CD4-positive, CD25-positive, alpha-beta regulatory T cell (primary cell): ENCODE data around the gene RIC1. TPM values are rescaled to one million over a fixed set of nuclear protein-coding genes. Genes with fewer than 3 reads are reported as not detected.
"Not testable (repeated sequence)": the region's sequence is repeated elsewhere in the genome, so short reads cannot be mapped to it uniquely, and the experiment has no call there.

Experiments
- ATAC-seq, 2 donors: fragments of 150-1000 bp; cut with Tn5 transposase; one replicate each; pipeline ENCODE4 v1.10.0; 2021; ENCODE audit warnings: low read depth in 2 of 2, moderate number of reproducible peaks in 2 of 2, moderate library complexity in 1 of 2
- DNase-seq, 3 donors: peaks; one replicate each; pipeline versions ENCODE4 v3.0.0 to v3.0.0-alpha.2; 2012 to 2022; ENCODE audit warnings: mixed read lengths in 1 of 3
- H3K27ac ChIP-seq: one replicate; pipeline ENCODE4 v1.7.0; 2013; ENCODE audit warnings: mild to moderate bottlenecking, low read length; ENCODE audit not compliant: insufficient read depth, poor library complexity, severe bottlenecking
- H3K27me3 ChIP-seq: one replicate; pipeline ENCODE4 v1.7.0; 2013; ENCODE audit warnings: low read length; ENCODE audit not compliant: control insufficient read depth, insufficient read depth
- H3K36me3 ChIP-seq: one replicate; pipeline ENCODE4 v1.7.0; 2013; ENCODE audit warnings: mild to moderate bottlenecking, low read length, moderate library complexity; ENCODE audit not compliant: control insufficient read depth, insufficient read depth
- H3K4me1 ChIP-seq: 2 replicates; pipeline ENCODE4 v1.7.0; 2013; ENCODE audit warnings: mild to moderate bottlenecking, low read length; ENCODE audit not compliant: insufficient read depth, control insufficient read depth, poor library complexity, severe bottlenecking
- H3K4me3 ChIP-seq: one replicate; pipeline ENCODE4 v1.7.0; 2013; ENCODE audit warnings: low read depth, mild to moderate bottlenecking, low read length, moderate library complexity
- H3K9me3 ChIP-seq, 2 experiments: 1 replicate in 1 of 2; 2 replicates in 1 of 2; pipeline ENCODE4 v1.7.0; 2013; ENCODE audit warnings: low read length in 2 of 2, mild to moderate bottlenecking in 1 of 2, moderate library complexity in 1 of 2; ENCODE audit not compliant: control insufficient read depth in 2 of 2
- H3K27ac Mint-ChIP-seq, 3 donors: one replicate each; pipeline ENCODE4 v1.8.0; 2020 to 2022; ENCODE audit warnings: mild to moderate bottlenecking in 3 of 3, mixed read lengths in 3 of 3, moderate library complexity in 2 of 3
- H3K27me3 Mint-ChIP-seq: one replicate; pipeline ENCODE4 v1.8.0; 2022; ENCODE audit warnings: mild to moderate bottlenecking, mixed read lengths
- H3K36me3 Mint-ChIP-seq: one replicate; pipeline ENCODE4 v1.8.0; 2020; ENCODE audit warnings: mixed read lengths
- H3K4me1 Mint-ChIP-seq, 4 donors: one replicate each; pipeline ENCODE4 v1.8.0; 2020 to 2022; ENCODE audit warnings: mixed read lengths in 4 of 4, mild to moderate bottlenecking in 1 of 4
- H3K4me3 Mint-ChIP-seq, 4 donors: one replicate each; pipeline ENCODE4 v1.8.0; 2020 to 2022; ENCODE audit warnings: mild to moderate bottlenecking in 4 of 4, mixed read lengths in 4 of 4, moderate library complexity in 3 of 4
- H3K9me3 Mint-ChIP-seq, 7 donors: one replicate each; pipeline ENCODE4 v1.8.0; 2020 to 2022; ENCODE audit warnings: mixed read lengths in 7 of 7, mild to moderate bottlenecking in 3 of 7, moderate library complexity in 2 of 7
- polyA plus RNA-seq, 4 donors: library from polyadenylated mRNA; unstranded; fragments of 300-500 nt; fragmentation: Illumina TruSeq; gene quantifications; one replicate each; pipeline ENCODE4 v1.2.3, GENCODE V29; 2021
- total RNA-seq: library from RNA; stranded (reverse); gene quantifications from one replicate; pipeline ENCODE4 v1.2.3, GENCODE V29; 2022

The RIC1 gene
- total and polyA plus RNA-seq, 5 donors from 2014 or later = 5.0 to 29.9 (median 7.6) TPM

- DNase-seq (peak in 1 of 3 donors; percentile 67), ATAC-seq (no peak)
- Histone ChIP-seq H3K4me1 (peaks cover 37% of the 10 kb centered on the region), H3K4me3 (peak overlapping the region; percentile 42), H3K36me3 (no peaks in the 10 kb centered on the region), H3K9me3 (peaks cover 3 to 6% of the 10 kb centered on the region in 2 experiments), H3K27ac (no peak overlapping the region), H3K27me3 (no peaks in the 10 kb centered on the region)
- peaks cover 31% of the 10 kb centered on the region for H3K36me3 Mint-ChIP-seq
- peaks cover 0 to 19% (median 11%) of the 10 kb centered on the region in 7 donors for H3K9me3 Mint-ChIP-seq
- peaks cover 39 to 85% (median 64%) of the 10 kb centered on the region in 4 donors for H3K4me1 Mint-ChIP-seq
- H3K4me3 Mint-ChIP-seq = peak overlapping the region in 2 of 4 donors; percentile 54 to 80
- H3K27ac Mint-ChIP-seq = peak overlapping the region; percentile 78 to 88 (median 87)
- no peaks in the 10 kb centered on the region for H3K27me3 Mint-ChIP-seq
Measured at GRCh38 chr9:5667391-5667790, 38.5 kb downstream of the RIC1 start.

GRCh38 chr9:5670079-5670478 is 41.2 kb downstream of the RIC1 start:
- H3K27me3 Mint-ChIP-seq = no peaks in the 10 kb centered on the region
- no peak overlapping the region for H3K27ac ChIP-seq

GRCh38 chr9:5671711-5672353 is 42.9 kb downstream of the RIC1 start:
- no peaks in the 10 kb centered on the region for H3K27me3 Mint-ChIP-seq
- H3K27ac Mint-ChIP-seq = peak overlapping the region in 1 of 3 donors; percentile 18
- ATAC-seq (peak; percentile 77 to 85), DNase-seq (peak in 2 of 3 donors; percentile 63 to 73)
- H3K4me3 Mint-ChIP-seq = peak overlapping the region in 2 of 4 donors; percentile 31 to 39
- H3K9me3 ChIP-seq = no peaks in the 10 kb centered on the region
- H3K4me1 Mint-ChIP-seq = peaks cover 15 to 65% (median 50%) of the 10 kb centered on the region in 4 donors
- H3K27me3 ChIP-seq = no peaks in the 10 kb centered on the region
- no peaks in the 10 kb centered on the region for H3K36me3 ChIP-seq
- H3K27ac ChIP-seq = peak overlapping the region; percentile 6
- peak overlapping the region; percentile 37 for H3K4me3 ChIP-seq
- H3K4me1 ChIP-seq = peaks cover 27% of the 10 kb centered on the region
- H3K9me3 Mint-ChIP-seq = peaks cover 0 to 3% (median 0%) of the 10 kb centered on the region in 7 donors
- H3K36me3 Mint-ChIP-seq = peaks cover 15% of the 10 kb centered on the region

More at GRCh38 chr9:5670079-5670478, 41.2 kb downstream of the RIC1 start:
- Histone ChIP-seq H3K4me3 (no peak overlapping the region), H3K4me1 (peaks cover 37% of the 10 kb centered on the region), H3K36me3 (no peaks in the 10 kb centered on the region), H3K9me3 (no peaks in the 10 kb centered on the region), H3K27me3 (no peaks in the 10 kb centered on the region)
- peaks cover 14% of the 10 kb centered on the region for H3K36me3 Mint-ChIP-seq
- DNase-seq (no peak), ATAC-seq (no peak)
- peaks cover 0 to 2% (median 0%) of the 10 kb centered on the region in 7 donors for H3K9me3 Mint-ChIP-seq
- peaks cover 27 to 78% (median 63%) of the 10 kb centered on the region in 4 donors for H3K4me1 Mint-ChIP-seq
- no peak overlapping the region for H3K27ac Mint-ChIP-seq
- H3K4me3 Mint-ChIP-seq = no peak overlapping the region

GRCh38 chr9:5675046-5675445 is 46.1 kb downstream of the RIC1 start:
- not testable (repeated sequence) for ATAC-seq, H3K4me3 Mint-ChIP-seq, H3K27me3 Mint-ChIP-seq, H3K9me3 ChIP-seq, H3K27me3 ChIP-seq, H3K36me3 Mint-ChIP-seq, DNase-seq, H3K36me3 ChIP-seq, H3K9me3 Mint-ChIP-seq, H3K27ac ChIP-seq, H3K4me3 ChIP-seq
- peak overlapping the region in 1 of 3 donors; percentile 9 for H3K27ac Mint-ChIP-seq
- peaks cover 16% of the 10 kb centered on the region for H3K4me1 ChIP-seq
- H3K4me1 Mint-ChIP-seq = peaks cover 8 to 41% (median 27%) of the 10 kb centered on the region in 4 donors

GRCh38 chr9:5683591-5683990 is 54.7 kb downstream of the RIC1 start:
- Mint-ChIP-seq H3K36me3 (peaks cover 28% of the 10 kb centered on the region), H3K9me3 (peaks cover 0 to 29% (median 6%) of the 10 kb centered on the region in 7 donors), H3K4me1 (peaks cover 13 to 39% (median 21%) of the 10 kb centered on the region in 4 donors)
- H3K36me3 ChIP-seq, H3K4me3 ChIP-seq, H3K27ac Mint-ChIP-seq, H3K27me3 Mint-ChIP-seq, H3K4me1 ChIP-seq, H3K9me3 ChIP-seq, H3K27me3 ChIP-seq, H3K27ac ChIP-seq, H3K4me3 Mint-ChIP-seq, ATAC-seq: not testable (repeated sequence)
- peak in 1 of 3 donors; percentile 24 for DNase-seq

- no peak overlapping the region for H3K27ac ChIP-seq
- peaks cover 28% of the 10 kb centered on the region for H3K36me3 Mint-ChIP-seq
- no peaks in the 10 kb centered on the region for H3K27me3 Mint-ChIP-seq
- H3K27ac Mint-ChIP-seq = no peak overlapping the region
- no peaks in the 10 kb centered on the region for H3K36me3 ChIP-seq
- H3K4me3 ChIP-seq = no peak overlapping the region
- H3K9me3 Mint-ChIP-seq = peaks cover 0 to 29% (median 6%) of the 10 kb centered on the region in 7 donors
- H3K4me1 ChIP-seq = no peaks in the 10 kb centered on the region
- no peaks in the 10 kb centered on the region for H3K27me3 ChIP-seq
- H3K9me3 ChIP-seq = peaks cover 0 to 3% of the 10 kb centered on the region in 2 experiments
- DNase-seq (no peak), ATAC-seq (no peak)
- H3K4me1 Mint-ChIP-seq = peaks cover 13 to 38% (median 21%) of the 10 kb centered on the region in 4 donors
- no peak overlapping the region for H3K4me3 Mint-ChIP-seq
Measured at GRCh38 chr9:5684101-5684500, 55.2 kb downstream of the RIC1 start.

GRCh38 chr9:5688109-5688508 is 59.2 kb downstream of the RIC1 start:
- H3K4me1 ChIP-seq = no peaks in the 10 kb centered on the region
- ATAC-seq (no peak), DNase-seq (no peak)
- no peak overlapping the region for H3K4me3 ChIP-seq
- Mint-ChIP-seq H3K4me1 (peaks cover 9 to 25% (median 21%) of the 10 kb centered on the region in 4 donors), H3K36me3 (peaks cover 15% of the 10 kb centered on the region), H3K27ac (peak overlapping the region in 1 of 3 donors; percentile 59), H3K4me3 (no peak overlapping the region), H3K9me3 (peaks cover 0 to 9% (median 0%) of the 10 kb centered on the region in 7 donors), H3K27me3 (no peaks in the 10 kb centered on the region)
- no peak overlapping the region for H3K27ac ChIP-seq
- H3K9me3 ChIP-seq = peaks cover 0 to 3% of the 10 kb centered on the region in 2 experiments
- H3K27me3 ChIP-seq = no peaks in the 10 kb centered on the region
- peaks cover 5% of the 10 kb centered on the region for H3K36me3 ChIP-seq

- Mint-ChIP-seq H3K27me3 (no peaks in the 10 kb centered on the region), H3K4me3 (no peak overlapping the region)
- DNase-seq = no peak
Measured at GRCh38 chr9:5690278-5690677, 61.4 kb downstream of the RIC1 start.

More at GRCh38 chr9:5690278-5690677, 61.4 kb downstream of the RIC1 start:
- H3K27me3 ChIP-seq = no peaks in the 10 kb centered on the region
- Mint-ChIP-seq H3K36me3 (peaks cover 12% of the 10 kb centered on the region), H3K27ac (no peak overlapping the region), H3K4me1 (peaks cover 13 to 23% (median 22%) of the 10 kb centered on the region in 4 donors), H3K9me3 (peaks cover 0 to 8% (median 0%) of the 10 kb centered on the region in 7 donors)
- H3K36me3 ChIP-seq = peaks cover 5% of the 10 kb centered on the region
- H3K4me3 ChIP-seq = no peak overlapping the region
- no peaks in the 10 kb centered on the region for H3K9me3 ChIP-seq
- H3K27ac ChIP-seq = no peak overlapping the region
- ATAC-seq = no peak
- H3K4me1 ChIP-seq = no peaks in the 10 kb centered on the region
